Smooth muscle cell of the brain vasculature (primary cell): ENCODE results near the gene THAP12.

Experiments used
- DNase-seq: peaks from one replicate; pipeline ENCODE4 v3.0.0-alpha.2; 2012; ENCODE audit warnings: low read depth, low spot score

Gene THAP12

GRCh38 chr11:76302996-76303395, 77.9 kb downstream of the THAP12 start:
- DNase-seq: no peak
